Right renal cortex interstitium (tissue), 3 donors: Measurements from ENCODE around the gene GAS2L3. TPM values are rescaled to one million over a fixed set of nuclear protein-coding genes. Genes with fewer than 3 reads are reported as not detected.
"Not testable (repeated sequence)": the region's sequence is repeated elsewhere in the genome, so short reads cannot be mapped to it uniquely, and the experiment has no call there.

Experiments used
- DNase-seq, 3 donors: peaks; one replicate each; pipeline ENCODE4 v3.0.0-alpha.2; 2013; ENCODE audit warnings: low read depth in 3 of 3, low spot score in 2 of 3
- polyA plus RNA-seq, 3 donors: library from polyadenylated mRNA; unstranded; fragments of 120-200 nt; gene quantifications; one replicate each; pipeline ENCODE4 v1.2.1, GENCODE V29; 2013; ENCODE audit not compliant: insufficient read length in 3 of 3

GAS2L3 gene
- polyA plus RNA-seq, 3 donors: 18.3 to 20.1 (median 18.5) TPM

DNA sequence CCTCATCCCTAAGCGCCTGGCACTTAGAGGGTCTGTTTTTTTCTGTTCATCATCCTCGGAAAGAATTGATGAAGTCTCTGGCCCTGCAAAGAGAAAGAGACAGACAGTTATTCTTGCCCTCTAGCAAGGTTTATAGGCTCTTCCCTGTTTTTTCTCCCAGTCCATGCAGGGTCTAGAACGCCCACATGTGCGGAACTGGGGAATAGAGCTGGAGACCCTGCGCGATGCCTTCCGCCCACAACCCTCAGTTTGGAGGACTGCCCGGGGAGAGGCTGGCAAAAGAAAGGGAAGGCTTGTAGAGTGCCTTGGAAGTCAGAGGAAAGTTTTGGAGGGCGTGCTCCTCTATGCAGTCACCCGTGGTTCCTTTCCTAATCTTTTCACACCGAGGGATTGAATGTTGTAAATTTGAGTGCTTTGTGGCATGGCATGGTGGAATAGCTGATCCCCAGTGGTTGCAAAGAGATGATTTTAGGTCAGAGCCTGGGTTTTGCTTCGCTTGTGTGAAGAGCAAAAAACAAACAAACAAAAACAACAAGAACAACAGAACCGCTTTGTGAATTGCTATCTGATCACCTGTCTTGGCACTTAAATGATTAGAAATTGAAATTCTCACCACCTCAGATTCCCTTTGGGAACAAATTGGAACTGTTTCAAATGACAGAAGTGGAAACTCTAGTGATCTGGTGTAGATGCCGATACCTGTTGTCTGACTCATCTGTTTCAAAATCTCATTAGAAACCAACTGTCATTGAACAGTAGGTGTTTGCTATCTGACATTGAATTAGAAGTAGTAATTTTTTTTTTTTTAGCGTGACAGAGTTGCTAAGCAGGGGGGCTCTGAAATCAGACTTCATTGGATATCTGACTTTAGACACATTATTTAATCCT is 947 bp downstream of the GAS2L3 start:
- DNase-seq: peak in 2 of 3 donors; percentile 18 to 21

DNA sequence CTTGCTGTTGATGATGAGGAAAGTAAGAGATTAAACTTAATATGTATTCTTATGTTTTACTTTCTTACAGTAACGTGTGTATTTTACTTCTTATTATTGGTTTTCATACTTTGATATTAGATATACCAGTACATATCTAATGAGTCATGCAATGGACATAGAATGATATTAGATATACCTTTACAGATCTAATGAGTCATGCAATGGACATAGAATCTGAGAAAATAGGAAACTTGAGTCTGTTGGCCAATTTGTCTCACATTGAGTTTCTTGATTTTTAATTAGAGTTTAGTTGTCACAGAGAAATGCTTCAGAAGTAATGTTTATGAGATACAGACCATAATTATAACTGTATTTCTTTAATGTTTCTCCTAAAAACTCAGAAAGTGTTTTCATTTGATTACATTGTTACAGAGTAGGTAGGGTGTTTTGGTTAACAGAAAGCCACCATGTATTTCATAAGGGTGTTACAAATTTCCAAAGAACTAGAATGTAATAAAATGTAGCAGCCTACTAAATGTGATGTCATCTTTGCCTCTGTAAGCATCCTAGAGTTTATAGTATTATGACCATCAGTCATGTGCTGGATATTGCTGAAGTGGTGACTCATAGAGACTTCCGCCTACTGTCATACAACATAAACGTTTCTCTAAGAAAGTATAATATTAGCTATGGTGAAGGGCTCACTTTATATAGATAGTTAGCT is 3.0 kb downstream of the GAS2L3 start:
- DNase-seq: no peak

DNA sequence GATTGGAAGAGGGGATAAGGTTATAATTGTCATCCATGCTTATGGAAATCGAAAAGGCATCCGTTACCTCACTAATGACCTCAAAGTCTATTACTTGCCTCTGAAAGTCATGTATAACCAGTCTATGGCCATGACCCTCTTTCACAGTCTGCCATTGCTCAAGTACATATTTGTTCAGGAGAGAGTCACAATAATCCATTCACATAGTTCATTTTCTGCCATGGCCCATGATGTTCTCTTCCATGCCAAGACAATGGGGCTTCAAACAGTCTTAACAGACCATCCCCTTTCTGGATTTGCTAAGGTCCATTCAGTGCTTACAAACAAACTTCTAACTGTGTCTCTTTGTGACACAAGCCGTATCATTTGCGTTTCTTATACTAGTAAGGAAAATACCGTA is 5.4 kb downstream of the GAS2L3 start:
- DNase-seq: no peak

DNA sequence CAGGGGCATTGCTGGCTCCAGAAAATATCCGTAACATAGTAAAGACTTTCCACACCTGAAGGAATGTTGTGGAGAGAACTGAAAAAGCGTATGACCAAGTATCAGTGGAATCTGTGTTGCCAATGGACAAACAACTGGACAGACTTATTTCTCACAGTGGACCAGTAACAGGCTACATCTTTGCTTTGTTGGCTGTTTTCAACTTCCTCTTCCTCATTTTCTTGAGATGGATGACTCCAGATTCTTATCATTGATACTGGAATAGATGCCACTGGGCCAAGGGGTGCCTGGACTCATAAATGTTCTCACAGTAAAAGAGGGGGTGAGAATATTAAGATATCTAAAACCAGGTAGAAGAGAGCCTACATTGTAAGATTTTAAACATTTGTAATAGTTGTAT is 6.4 kb downstream of the GAS2L3 start:
- no peak for DNase-seq

DNA sequence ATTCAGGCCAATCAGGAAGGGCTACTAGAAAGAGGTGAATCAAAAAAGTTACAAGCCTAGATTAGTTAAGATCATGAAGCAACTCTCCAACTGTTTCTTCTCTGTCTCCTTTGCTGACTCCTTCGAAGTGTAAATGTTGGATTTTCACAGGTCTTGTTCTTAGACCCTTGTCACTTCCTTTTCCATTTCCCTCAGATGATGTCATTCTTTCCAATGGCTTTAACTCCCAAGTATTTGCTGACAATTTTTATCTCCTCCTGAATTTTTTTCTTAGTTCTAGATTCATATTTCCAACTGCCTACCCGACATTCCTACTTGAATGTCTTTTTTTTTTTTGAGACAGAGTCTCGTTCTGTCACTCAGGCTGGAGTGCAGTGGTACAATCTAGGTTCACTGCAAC is 10.8 kb downstream of the GAS2L3 start:
- DNase-seq: no peak

DNA sequence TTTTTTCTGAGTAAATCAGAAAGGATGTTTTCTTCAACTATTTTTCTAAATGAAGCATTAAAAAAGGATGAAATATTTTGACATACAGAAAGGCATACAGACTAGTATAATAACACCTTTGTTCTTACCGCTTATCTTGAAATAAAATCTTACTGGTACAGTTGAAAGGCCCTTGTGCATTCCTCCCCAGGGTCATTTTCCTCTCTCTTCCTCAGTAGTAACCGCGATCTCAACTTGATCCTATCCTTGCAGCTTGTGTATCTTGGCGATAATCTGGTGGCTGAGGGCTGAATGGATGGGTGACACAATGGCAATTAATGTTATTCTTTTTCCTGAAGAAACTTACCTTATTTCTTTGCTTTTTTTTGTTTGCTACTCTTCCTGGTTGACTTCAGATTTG is 18.5 kb downstream of the GAS2L3 start:
- DNase-seq: no peak

DNA sequence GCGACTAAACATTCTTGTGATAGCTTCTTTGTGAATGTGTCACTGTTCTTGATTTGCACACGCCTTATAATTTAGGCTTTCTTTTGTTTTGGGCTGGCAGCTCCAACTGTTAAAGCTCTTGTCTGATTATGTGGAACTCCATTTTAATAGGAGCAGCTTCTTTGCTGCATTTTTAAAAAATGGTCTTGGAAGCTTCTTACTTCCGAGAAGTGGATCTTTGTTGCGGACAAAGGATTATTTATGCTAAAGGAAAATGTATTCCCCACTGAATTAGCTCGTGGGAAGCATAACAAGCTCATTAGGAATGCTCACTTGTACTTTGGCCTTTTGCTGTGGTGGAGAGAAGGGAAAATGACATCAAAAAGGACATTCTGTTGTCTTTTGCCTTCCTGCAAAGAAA is 20.0 kb downstream of the GAS2L3 start:
- DNase-seq: no peak

DNA sequence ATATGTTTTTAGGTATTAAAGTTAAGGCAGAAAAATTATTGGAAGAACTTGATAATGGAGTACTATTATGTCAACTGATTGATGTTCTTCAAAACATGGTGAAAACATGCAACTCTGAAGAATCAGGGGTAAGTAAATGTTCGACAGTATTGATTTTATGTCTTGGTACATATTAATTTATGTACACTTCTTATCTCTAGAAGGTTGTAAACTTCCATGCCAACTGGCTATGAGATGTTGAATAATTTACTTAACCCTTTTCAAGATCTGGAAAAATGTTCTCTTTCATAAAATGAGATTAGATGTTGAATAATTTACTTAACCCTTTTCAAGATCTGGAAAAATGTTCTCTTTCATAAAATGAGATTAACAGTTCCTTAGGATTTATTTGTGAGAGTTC is 28.1 kb downstream of the GAS2L3 start:
- no peak for DNase-seq

DNA sequence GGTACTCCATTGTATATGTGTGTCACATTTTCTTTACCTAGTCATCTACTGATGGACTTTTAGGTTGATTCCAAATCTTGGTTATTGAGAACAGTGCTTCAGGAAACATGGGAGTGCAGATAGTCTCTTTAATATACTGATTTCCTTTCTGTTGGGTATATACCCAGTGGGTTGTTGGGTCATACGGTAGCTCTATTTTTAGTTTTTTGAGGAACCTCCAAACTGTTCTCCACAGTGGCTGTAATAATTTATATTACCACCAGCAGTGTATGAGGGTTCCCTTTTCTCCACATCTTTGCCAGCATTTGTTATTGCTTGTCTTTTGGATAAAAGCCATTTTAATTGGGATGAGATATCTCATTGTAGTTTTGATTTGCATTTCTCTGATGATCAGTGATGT is 29.5 kb downstream of the GAS2L3 start:
- DNase-seq: not testable (repeated sequence)

DNA sequence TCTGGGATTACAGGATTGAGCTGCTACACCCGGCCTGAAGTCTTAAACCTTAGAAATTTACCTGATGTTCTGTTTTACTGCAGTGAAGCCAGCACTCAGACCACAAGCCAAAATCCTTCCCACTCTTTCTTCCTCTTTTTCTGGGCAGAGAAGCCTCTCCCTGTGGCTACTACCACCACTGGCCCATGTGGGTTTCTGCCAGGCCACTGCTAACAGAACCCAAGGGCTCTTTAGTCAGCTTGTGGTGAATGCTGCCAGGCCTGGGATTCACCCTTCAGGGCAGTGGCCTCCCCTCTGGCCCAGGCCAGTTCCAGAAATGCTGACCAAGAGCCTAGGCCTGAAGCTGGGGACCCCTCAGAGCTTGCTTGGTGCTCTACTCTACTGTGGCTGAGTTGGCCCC is 35.3 kb downstream of the GAS2L3 start:
- no peak for DNase-seq

DNA sequence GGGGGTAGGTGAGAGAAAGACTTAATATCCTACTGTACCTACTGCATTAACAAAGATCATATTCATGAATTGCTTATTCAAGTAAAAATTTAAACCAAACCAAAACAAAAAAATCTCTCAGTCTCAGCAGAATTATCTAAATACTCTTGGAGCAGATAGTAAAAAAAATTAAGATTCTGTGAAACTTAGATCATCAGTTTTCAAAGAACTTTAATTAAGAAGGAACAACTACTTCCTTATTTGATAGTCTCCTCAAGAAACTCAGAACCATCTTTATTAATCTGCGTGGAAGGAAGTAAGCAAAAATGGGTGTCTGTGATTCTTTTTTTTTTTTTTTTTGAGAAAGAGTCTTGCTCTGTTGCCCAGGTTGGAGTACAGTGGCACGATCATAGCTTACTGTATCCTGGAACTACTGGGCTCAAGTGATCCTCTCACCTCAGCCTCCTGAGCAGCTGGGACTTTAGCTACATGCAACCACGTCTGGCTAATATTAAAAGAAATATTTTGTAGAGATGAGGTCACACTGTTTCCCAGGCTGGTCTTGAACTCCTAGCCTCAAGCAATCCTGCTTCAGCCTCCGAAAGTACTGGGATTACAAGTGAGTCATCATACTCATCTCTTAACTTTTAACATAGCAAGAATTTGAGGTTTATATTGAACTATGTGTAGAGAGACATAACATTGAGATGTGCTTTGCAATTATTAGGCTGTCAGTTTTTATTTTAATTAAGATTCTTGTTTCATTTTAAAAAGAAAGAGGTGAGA is 37.4 kb downstream of the GAS2L3 start:
- no peak for DNase-seq

DNA sequence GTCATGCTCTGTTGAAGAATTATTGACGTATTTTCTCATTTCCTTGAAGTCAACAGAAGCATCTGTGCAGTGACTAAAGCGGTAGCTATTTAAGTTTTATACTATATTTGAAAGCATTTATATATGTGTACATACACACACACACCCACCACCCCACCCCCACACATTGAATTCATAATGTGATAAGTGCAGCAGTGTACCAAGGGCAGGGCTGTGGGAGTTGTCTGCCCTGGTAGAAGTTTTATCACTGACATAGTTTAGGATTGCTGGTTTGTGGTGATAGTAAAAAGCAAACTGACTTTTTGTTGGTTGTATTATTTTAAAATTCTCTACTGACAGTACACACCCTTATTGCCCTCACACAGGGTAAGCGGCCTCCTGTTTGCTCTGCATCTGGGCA is 39.1 kb downstream of the GAS2L3 start:
- no peak for DNase-seq

DNA sequence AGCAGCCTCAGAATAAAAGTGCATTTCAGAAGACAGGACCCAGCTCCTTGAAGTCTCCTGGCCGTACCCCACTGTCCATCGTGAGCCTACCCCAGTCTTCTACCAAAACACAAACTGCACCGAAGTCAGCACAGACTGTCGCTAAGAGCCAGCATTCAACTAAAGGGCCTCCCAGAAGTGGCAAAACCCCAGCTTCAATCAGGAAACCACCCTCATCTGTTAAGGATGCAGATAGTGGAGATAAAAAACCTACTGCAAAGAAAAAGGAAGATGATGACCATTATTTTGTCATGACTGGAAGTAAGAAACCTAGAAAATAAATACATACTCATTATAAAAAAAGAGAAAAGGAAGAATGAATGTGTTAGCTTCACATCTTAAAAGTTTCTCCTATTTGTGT is 51.1 kb downstream of the GAS2L3 start:
- no peak for DNase-seq

DNA sequence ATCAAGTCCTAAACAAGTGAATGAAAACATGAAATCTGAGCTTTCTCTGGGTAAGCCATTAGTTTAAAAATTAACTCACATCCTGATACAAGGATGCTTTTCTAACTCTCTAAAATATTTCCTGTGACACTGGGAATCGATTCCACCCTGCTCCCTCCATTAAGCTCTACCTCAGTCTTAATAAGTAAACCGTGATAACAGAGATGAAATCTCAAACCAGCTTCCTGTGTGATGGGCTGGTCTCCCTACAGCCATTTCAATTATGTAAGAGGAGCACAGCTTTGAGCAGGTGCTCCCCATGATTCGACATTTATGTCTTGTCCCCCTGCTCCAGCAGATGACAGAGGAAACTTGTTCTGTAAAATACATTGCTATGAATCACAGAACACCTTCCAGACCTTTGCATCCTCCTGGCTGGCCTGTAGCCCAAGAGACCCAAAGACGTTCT is 59.0 kb downstream of the GAS2L3 start:
- no peak for DNase-seq

DNA sequence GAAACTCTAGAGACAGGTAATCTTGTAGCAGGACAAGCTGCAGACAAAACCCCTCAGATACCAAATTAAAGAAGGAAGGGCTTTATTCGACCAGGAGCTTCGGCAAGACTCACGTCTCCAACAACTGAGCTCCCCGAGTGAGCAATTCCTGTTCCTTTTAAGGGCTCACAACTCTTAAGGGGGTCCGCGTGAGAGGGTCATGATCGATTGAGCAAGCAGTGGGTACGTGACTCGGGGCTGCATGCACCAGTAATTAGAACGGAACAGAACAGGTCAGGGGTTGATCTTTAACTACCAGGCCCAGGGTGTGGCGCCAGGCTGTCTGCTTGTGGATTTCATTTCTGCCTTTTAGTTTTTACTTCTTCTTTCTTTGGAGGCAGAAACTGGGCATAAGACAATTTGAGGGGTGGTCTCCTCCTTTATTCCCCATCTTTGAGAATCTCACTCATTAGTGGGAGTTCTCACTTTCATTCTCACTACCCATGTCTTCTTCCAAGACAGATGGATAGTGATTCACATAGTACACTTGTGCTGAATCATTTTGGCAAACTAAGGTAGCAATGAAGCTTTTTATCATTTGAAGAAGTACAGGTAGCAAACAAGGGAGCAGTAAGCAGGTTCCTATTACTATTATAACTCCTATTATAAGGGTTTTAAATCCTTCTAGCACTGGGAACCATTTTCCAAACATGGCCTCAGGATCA is 59.8 kb downstream of the GAS2L3 start:
- not testable (repeated sequence) for DNase-seq

DNA sequence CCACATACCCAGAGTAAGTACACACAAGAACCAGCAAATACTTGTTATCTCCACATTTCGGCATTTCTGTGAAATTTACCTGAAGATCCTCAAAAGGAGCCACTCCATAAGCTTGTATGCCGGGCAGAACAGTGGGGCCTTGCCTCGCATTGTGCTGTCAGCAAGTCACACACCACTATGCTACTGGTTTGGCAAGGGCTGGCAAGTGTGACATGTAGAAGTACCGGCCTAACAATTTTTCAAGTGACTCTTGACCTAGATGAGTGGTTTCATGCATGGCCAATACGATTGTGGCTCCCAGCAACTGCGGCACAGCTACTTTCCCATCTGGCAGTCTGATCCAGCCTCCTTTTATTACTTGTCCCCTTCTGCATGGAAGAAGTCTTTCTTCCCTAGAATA is 69.8 kb downstream of the GAS2L3 start:
- no peak for DNase-seq

DNA sequence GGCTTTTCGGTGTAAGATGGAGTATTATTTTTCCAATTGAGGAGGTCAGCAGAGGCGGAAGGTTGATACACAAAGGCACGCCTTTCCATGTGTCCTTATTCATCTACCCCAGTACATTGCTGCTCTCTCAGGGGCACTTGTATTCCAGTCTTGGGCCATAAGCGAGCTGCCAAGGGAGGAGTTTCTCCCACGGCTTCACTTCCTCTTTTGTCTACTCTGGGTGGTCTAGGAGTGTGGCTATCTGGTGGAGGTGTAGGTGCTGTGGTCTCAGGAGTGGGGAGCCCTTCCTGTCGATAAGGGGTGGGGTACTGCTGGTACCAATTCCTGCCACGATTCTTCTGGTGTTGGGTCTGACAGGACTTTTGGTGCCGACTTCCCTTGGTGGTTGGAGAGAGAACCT is 73.4 kb downstream of the GAS2L3 start:
- DNase-seq: no peak

DNA sequence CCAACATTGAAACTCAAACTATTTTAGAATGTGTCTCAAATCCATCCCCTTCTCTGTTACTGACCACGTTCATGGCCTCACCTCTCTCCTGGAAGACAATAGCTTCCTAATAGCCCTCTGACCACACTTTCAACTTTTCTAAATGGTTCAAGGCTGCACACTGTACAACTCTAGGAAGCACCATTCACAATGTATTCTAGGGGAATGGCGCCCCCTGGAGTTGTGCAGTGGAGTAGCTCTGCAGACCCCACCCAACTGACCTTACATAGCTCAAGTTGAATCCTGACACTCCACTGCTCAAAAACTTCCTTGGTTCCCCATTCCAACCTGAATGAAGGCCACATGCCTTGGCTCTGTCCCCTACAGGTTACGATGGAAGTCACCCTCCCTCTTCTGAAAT is 77.6 kb downstream of the GAS2L3 start:
- DNase-seq: no peak

DNA sequence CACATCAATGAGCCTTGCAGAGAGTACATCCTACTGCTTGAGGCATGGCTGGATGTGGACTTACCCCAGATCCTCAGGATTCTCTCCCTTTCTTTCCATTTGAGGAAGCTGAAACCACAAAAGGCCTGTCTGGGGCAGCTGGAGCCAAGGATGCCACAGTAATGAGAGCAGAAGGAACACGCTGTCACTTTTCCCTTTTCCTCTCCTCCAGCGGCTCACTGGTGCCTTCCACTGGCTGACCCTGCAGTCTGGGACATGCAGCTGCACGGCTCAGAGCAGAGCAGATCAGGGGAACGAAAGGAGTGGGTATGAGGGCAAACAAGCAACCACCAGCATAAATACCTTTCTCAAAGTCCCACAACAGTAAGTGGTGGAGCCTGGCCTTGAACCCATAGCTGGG is 78.2 kb downstream of the GAS2L3 start:
- DNase-seq: no peak

DNA sequence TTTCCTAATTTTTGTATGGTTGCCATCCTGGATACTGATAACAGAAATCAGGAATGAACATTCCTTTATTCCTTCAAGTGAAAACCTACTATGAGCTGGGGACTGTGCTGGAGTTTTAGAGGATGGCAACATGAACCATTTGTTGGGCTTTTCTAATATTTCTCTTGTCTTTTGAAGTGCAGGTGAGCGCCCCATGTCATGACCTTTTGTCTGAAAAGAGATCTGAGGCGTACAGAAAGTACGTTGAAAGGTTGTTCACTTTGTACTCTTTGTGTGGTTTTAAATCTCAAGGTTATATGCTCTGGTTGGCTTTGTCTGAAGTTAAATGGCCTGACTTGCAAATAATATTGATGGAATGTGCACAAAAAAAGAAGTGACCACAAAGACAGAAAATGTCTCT is 79.0 kb downstream of the GAS2L3 start:
- DNase-seq: no peak

DNA sequence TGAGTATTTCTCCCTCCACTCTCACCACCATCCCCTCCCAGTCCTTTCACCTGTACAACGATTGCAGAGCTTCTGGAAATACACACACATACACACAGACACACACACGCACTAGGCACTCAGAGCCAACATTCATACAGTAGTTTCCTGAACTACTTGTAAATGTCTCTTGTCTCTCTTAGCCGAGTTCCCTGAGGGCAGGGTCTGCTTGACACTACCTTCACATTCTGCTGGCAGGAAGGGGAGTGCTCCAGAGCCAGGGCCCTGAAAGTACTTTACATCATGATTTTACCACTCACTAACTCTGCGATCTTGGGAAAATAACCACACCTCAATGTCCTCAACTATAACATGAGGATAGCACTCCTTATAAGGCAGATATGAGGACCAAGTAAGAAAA is 82.7 kb downstream of the GAS2L3 start:
- DNase-seq: no peak
